Measurements from ENCODE around the gene NBPF3.
"Not testable (repeated sequence)": the region's sequence is repeated elsewhere in the genome, so short reads cannot be mapped to it uniquely, and the experiment has no call there.

NBPF3 gene

GRCh38 chr1:21435646-21436487, 4.1 kb upstream of the NBPF3 start:
- DNase-seq (ENCODE audit: low read depth in 2 of 2): no peak
- H3K4me3 ChIP-seq (replicated peaks in 1 of 2; ENCODE audit: low read depth in 2 of 2, low read length in 2 of 2): no peak overlapping the region
- TF ChIP-seq CTCF (IDR thresholded peaks at IDR 0.05; ENCODE audit: low read depth, low read length): no peak

GRCh38 chr1:21436488-21437340, 3.2 kb upstream of the NBPF3 start:
- H3K4me3 ChIP-seq (replicated peaks in 1 of 2; ENCODE audit: low read depth in 2 of 2, low read length in 2 of 2): peak overlapping the region in 1 of 2 donors; percentile 32

GRCh38 chr1:21437341-21437640, 2.6 kb upstream of the NBPF3 start:
- DNase-seq (ENCODE audit: low read depth in 2 of 2): no peak
- TF ChIP-seq CTCF (IDR thresholded peaks at IDR 0.05; ENCODE audit: low read depth, low read length): no peak
- H3K4me3 ChIP-seq (replicated peaks in 1 of 2; ENCODE audit: low read depth in 2 of 2, low read length in 2 of 2): no peak overlapping the region

More at GRCh38 chr1:21436488-21437340, 3.2 kb upstream of the NBPF3 start:
- DNase-seq (ENCODE audit: low read depth in 2 of 2): no peak
- no peak for TF ChIP-seq CTCF (IDR thresholded peaks at IDR 0.05; ENCODE audit: low read depth, low read length)

GRCh38 chr1:21438646-21439312, 1.2 kb upstream of the NBPF3 start:
- DNase-seq (ENCODE audit: low read depth in 2 of 2); H3K4me3 ChIP-seq (replicated peaks in 1 of 2; ENCODE audit: low read depth in 2 of 2, low read length in 2 of 2): not testable (repeated sequence)

- no peak for DNase-seq (ENCODE audit: low read depth in 2 of 2)
- TF ChIP-seq CTCF (IDR thresholded peaks at IDR 0.05; ENCODE audit: low read depth, low read length): no peak
- H3K4me3 ChIP-seq (replicated peaks in 1 of 2; ENCODE audit: low read depth in 2 of 2, low read length in 2 of 2): peak overlapping the region; percentile 58 to 73
Measured at GRCh38 chr1:21439345-21439720, 604 bp upstream of the NBPF3 start.

GRCh38 chr1:21440630-21441125, 741 bp downstream of the NBPF3 start:
- DNase-seq (ENCODE audit: low read depth in 2 of 2): peak in 1 of 2 donors; percentile 32
- peak overlapping the region; percentile 58 to 73 for H3K4me3 ChIP-seq (replicated peaks in 1 of 2; ENCODE audit: low read depth in 2 of 2, low read length in 2 of 2)

GRCh38 chr1:21446647-21447046, 6.7 kb downstream of the NBPF3 start:
- DNase-seq (ENCODE audit: low read depth in 2 of 2); H3K4me3 ChIP-seq (replicated peaks in 1 of 2; ENCODE audit: low read depth in 2 of 2, low read length in 2 of 2): not testable (repeated sequence)

GRCh38 chr1:21447311-21447710, 7.4 kb downstream of the NBPF3 start:
- H3K4me3 ChIP-seq (replicated peaks in 1 of 2; ENCODE audit: low read depth in 2 of 2, low read length in 2 of 2): no peak overlapping the region
- no peak for DNase-seq (ENCODE audit: low read depth in 2 of 2)

More at GRCh38 chr1:21447311-21447710, 7.4 kb downstream of the NBPF3 start:
- no peak for TF ChIP-seq CTCF (IDR thresholded peaks at IDR 0.05; ENCODE audit: low read depth, low read length)

Measured in cardiac fibroblast (primary cell).